ENCODE data around the gene LRMDA.

Gene LRMDA

GRCh38 chr10:76318211-76318610 lies 886.8 kb downstream of the LRMDA start:
- H2BK12ac ChIP-seq (ENCODE audit: low read length in 2 of 2): peak overlapping the region; percentile 29 to 59
- peak overlapping the region; percentile 39 for H4K8ac ChIP-seq (ENCODE audit: low read length)
- no peaks in the 10 kb centered on the region for H3K27me3 ChIP-seq (ENCODE audit: control insufficient read depth in 1 of 2, insufficient read depth in 1 of 2, low read length in 2 of 2)
- H3K36me3 ChIP-seq (ENCODE audit: control insufficient read depth in 1 of 2, insufficient read depth in 2 of 2, low read depth in 1 of 2, low read length in 2 of 2): peaks cover 0 to 3% of the 10 kb centered on the region in 2 experiments
- H3K4me1 ChIP-seq (ENCODE audit: control insufficient read depth, insufficient read depth, low read depth, low read length): no peaks in the 10 kb centered on the region
- H3K9me3 ChIP-seq (ENCODE audit: control insufficient read depth, low read length): peaks cover 9% of the 10 kb centered on the region
- H3K9ac ChIP-seq (ENCODE audit: low read length): no peak overlapping the region
- H3K14ac ChIP-seq (ENCODE audit: low read length in 2 of 2): no peak overlapping the region
- H2BK120ac ChIP-seq (ENCODE audit: low read depth, low read length): no peak overlapping the region
- no peak overlapping the region for H2BK5ac ChIP-seq (ENCODE audit: low read depth, low read length, poor library complexity, severe bottlenecking)
- H3K23ac ChIP-seq (ENCODE audit: low read length in 2 of 2): no peak overlapping the region
- WGBS: 87% methylated on average over 2 of the region's 2 CpGs
- DNase-seq: no peak
- H2AK5ac ChIP-seq (ENCODE audit: low read length, severe bottlenecking): no peak overlapping the region
- H2BK15ac ChIP-seq (ENCODE audit: low read depth, poor library complexity, severe bottlenecking): no peak overlapping the region
- no peak overlapping the region for H2AFZ ChIP-seq (ENCODE audit: low read depth, low read length)
- no peaks in the 10 kb centered on the region for H3K79me1 ChIP-seq (replicated peaks; ENCODE audit: low read length, poor library complexity, severe bottlenecking)
- no peak overlapping the region for H3K27ac ChIP-seq (ENCODE audit: low read length, poor library complexity, severe bottlenecking)
- no peak overlapping the region for H3K4me2 ChIP-seq (ENCODE audit: low read length, poor library complexity, severe bottlenecking)
- peak overlapping the region in 1 of 2 experiments; percentile 55 for H3K18ac ChIP-seq (ENCODE audit: low read depth in 1 of 2, low read length in 2 of 2)
- no peak overlapping the region for H4K91ac ChIP-seq (ENCODE audit: low read length)
- H3K4ac ChIP-seq (ENCODE audit: low read depth in 1 of 2, low read length in 2 of 2): no peak overlapping the region
- H3K4me3 ChIP-seq (ENCODE audit: insufficient read depth in 1 of 2, low read depth in 1 of 2, low read length in 2 of 2): no peak overlapping the region

- Histone ChIP-seq H2BK12ac (ENCODE audit: low read length in 2 of 2) (no peak overlapping the region), H3K14ac (ENCODE audit: low read length in 2 of 2) (no peak overlapping the region), H2AK5ac (ENCODE audit: low read length, severe bottlenecking) (no peak overlapping the region), H4K8ac (ENCODE audit: low read length) (no peak overlapping the region), H3K4ac (ENCODE audit: low read depth in 1 of 2, low read length in 2 of 2) (no peak overlapping the region), H3K27me3 (ENCODE audit: control insufficient read depth in 1 of 2, insufficient read depth in 1 of 2, low read length in 2 of 2) (no peaks in the 10 kb centered on the region), H3K27ac (ENCODE audit: low read length, poor library complexity, severe bottlenecking) (no peak overlapping the region), H2BK5ac (ENCODE audit: low read depth, low read length, poor library complexity, severe bottlenecking) (no peak overlapping the region), H3K9me3 (ENCODE audit: control insufficient read depth, low read length) (peaks cover 9% of the 10 kb centered on the region), H3K4me1 (ENCODE audit: control insufficient read depth, insufficient read depth, low read depth, low read length) (no peaks in the 10 kb centered on the region), H3K79me1 (replicated peaks; ENCODE audit: low read length, poor library complexity, severe bottlenecking) (no peaks in the 10 kb centered on the region), H3K4me3 (ENCODE audit: insufficient read depth in 1 of 2, low read depth in 1 of 2, low read length in 2 of 2) (no peak overlapping the region), H4K91ac (ENCODE audit: low read length) (no peak overlapping the region), H3K36me3 (ENCODE audit: control insufficient read depth in 1 of 2, insufficient read depth in 2 of 2, low read depth in 1 of 2, low read length in 2 of 2) (peaks cover 0 to 3% of the 10 kb centered on the region in 2 experiments), H3K23ac (ENCODE audit: low read length in 2 of 2) (no peak overlapping the region), H2BK120ac (ENCODE audit: low read depth, low read length) (no peak overlapping the region), H3K4me2 (ENCODE audit: low read length, poor library complexity, severe bottlenecking) (no peak overlapping the region), H2BK15ac (ENCODE audit: low read depth, poor library complexity, severe bottlenecking) (no peak overlapping the region), H3K9ac (ENCODE audit: low read length) (no peak overlapping the region), H2AFZ (ENCODE audit: low read depth, low read length) (peak overlapping the region; percentile 46), H3K18ac (ENCODE audit: low read depth in 1 of 2, low read length in 2 of 2) (no peak overlapping the region)
- WGBS: 71% methylated on average over 4 of the region's 4 CpGs
- no peak for DNase-seq
Observed at GRCh38 chr10:76319661-76320060, 888.2 kb downstream of the LRMDA start.

DNA sequence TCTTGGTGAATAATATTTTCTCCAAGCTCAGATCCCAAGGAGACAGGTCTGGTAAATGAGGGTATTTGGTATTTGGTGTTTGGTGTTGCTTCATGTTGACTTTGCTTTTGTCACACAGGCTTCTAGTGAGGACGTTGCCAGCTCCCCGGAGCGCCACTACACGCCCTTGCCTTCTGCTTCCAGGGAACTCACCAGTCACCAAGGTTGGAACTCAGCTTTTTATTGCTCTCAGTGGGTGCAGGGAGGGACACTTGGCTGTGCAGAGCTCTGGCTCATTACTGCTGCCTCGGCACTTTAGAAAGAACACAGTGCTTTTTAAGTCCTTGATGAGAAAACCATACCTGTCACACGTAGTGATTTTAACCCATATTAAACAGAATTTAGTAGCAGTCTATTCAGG lies 892.9 kb downstream of the LRMDA start:
- no peaks in the 10 kb centered on the region for H3K9me3 ChIP-seq (ENCODE audit: control insufficient read depth, low read length)
- no peak for DNase-seq

GRCh38 chr10:76327441-76327840 lies 896.0 kb downstream of the LRMDA start:
- H3K27me3 ChIP-seq (ENCODE audit: control insufficient read depth in 1 of 2, insufficient read depth in 1 of 2, low read length in 2 of 2): no peaks in the 10 kb centered on the region
- H3K27ac ChIP-seq (ENCODE audit: low read length, poor library complexity, severe bottlenecking): no peak overlapping the region
- no peak overlapping the region for H2BK5ac ChIP-seq (ENCODE audit: low read depth, low read length, poor library complexity, severe bottlenecking)
- no peak overlapping the region for H3K14ac ChIP-seq (ENCODE audit: low read length in 2 of 2)
- H2AFZ ChIP-seq (ENCODE audit: low read depth, low read length): no peak overlapping the region
- H3K18ac ChIP-seq (ENCODE audit: low read depth in 1 of 2, low read length in 2 of 2): peak overlapping the region in 1 of 2 experiments; percentile 38
- 93% methylated on average over 2 of the region's 2 CpGs for WGBS
- no peak overlapping the region for H2BK12ac ChIP-seq (ENCODE audit: low read length in 2 of 2)
- H3K4ac ChIP-seq (ENCODE audit: low read depth in 1 of 2, low read length in 2 of 2): peak overlapping the region; percentile 21 to 66
- no peak overlapping the region for H3K9ac ChIP-seq (ENCODE audit: low read length)
- H3K9me3 ChIP-seq (ENCODE audit: control insufficient read depth, low read length): no peaks in the 10 kb centered on the region
- no peak overlapping the region for H4K8ac ChIP-seq (ENCODE audit: low read length)
- H2BK120ac ChIP-seq (ENCODE audit: low read depth, low read length): no peak overlapping the region
- H2BK15ac ChIP-seq (ENCODE audit: low read depth, poor library complexity, severe bottlenecking): no peak overlapping the region
- no peak overlapping the region for H2AK5ac ChIP-seq (ENCODE audit: low read length, severe bottlenecking)
- no peak for DNase-seq
- H3K4me3 ChIP-seq (ENCODE audit: insufficient read depth in 1 of 2, low read depth in 1 of 2, low read length in 2 of 2): no peak overlapping the region
- no peaks in the 10 kb centered on the region for H3K4me1 ChIP-seq (ENCODE audit: control insufficient read depth, insufficient read depth, low read depth, low read length)
- H3K4me2 ChIP-seq (ENCODE audit: low read length, poor library complexity, severe bottlenecking): no peak overlapping the region
- no peak overlapping the region for H4K91ac ChIP-seq (ENCODE audit: low read length)
- no peaks in the 10 kb centered on the region for H3K79me1 ChIP-seq (replicated peaks; ENCODE audit: low read length, poor library complexity, severe bottlenecking)
- H3K36me3 ChIP-seq (ENCODE audit: control insufficient read depth in 1 of 2, insufficient read depth in 2 of 2, low read depth in 1 of 2, low read length in 2 of 2): no peaks in the 10 kb centered on the region
- no peak overlapping the region for H3K23ac ChIP-seq (ENCODE audit: low read length in 2 of 2)

More for the DNA sequence above, 892.9 kb downstream of the LRMDA start:
- peak overlapping the region; percentile 49 to 63 for H2BK12ac ChIP-seq (ENCODE audit: low read length in 2 of 2)
- H3K79me1 ChIP-seq (replicated peaks; ENCODE audit: low read length, poor library complexity, severe bottlenecking): no peaks in the 10 kb centered on the region
- no peak overlapping the region for H2AFZ ChIP-seq (ENCODE audit: low read depth, low read length)
- H4K91ac ChIP-seq (ENCODE audit: low read length): no peak overlapping the region
- H2AK5ac ChIP-seq (ENCODE audit: low read length, severe bottlenecking): no peak overlapping the region
- H3K23ac ChIP-seq (ENCODE audit: low read length in 2 of 2): peak overlapping the region in 1 of 2 experiments; percentile 6
- H3K4me2 ChIP-seq (ENCODE audit: low read length, poor library complexity, severe bottlenecking): no peak overlapping the region
- H3K18ac ChIP-seq (ENCODE audit: low read depth in 1 of 2, low read length in 2 of 2): peak overlapping the region in 1 of 2 experiments; percentile 87
- no peak overlapping the region for H2BK120ac ChIP-seq (ENCODE audit: low read depth, low read length)
- H4K8ac ChIP-seq (ENCODE audit: low read length): peak overlapping the region; percentile 45
- no peak overlapping the region for H3K27ac ChIP-seq (ENCODE audit: low read length, poor library complexity, severe bottlenecking)
- WGBS: 55% methylated on average over 5 of the region's 6 CpGs
- peak overlapping the region in 1 of 2 experiments; percentile 92 for H3K4ac ChIP-seq (ENCODE audit: low read depth in 1 of 2, low read length in 2 of 2)
- no peak overlapping the region for H2BK5ac ChIP-seq (ENCODE audit: low read depth, low read length, poor library complexity, severe bottlenecking)
- H2BK15ac ChIP-seq (ENCODE audit: low read depth, poor library complexity, severe bottlenecking): peak overlapping the region; percentile 82
- no peak overlapping the region for H3K9ac ChIP-seq (ENCODE audit: low read length)
- no peaks in the 10 kb centered on the region for H3K4me1 ChIP-seq (ENCODE audit: control insufficient read depth, insufficient read depth, low read depth, low read length)
- H3K27me3 ChIP-seq (ENCODE audit: control insufficient read depth in 1 of 2, insufficient read depth in 1 of 2, low read length in 2 of 2): no peaks in the 10 kb centered on the region
- no peak overlapping the region for H3K4me3 ChIP-seq (ENCODE audit: insufficient read depth in 1 of 2, low read depth in 1 of 2, low read length in 2 of 2)
- no peak overlapping the region for H3K14ac ChIP-seq (ENCODE audit: low read length in 2 of 2)
- H3K36me3 ChIP-seq (ENCODE audit: control insufficient read depth in 1 of 2, insufficient read depth in 2 of 2, low read depth in 1 of 2, low read length in 2 of 2): no peaks in the 10 kb centered on the region

Data from mesenchymal stem cell (in vitro differentiated cells and primary cell).